Brain microvascular endothelial cell (primary cell): ENCODE measurements around the gene HOXA10.

Experiments used
- DNase-seq: peaks from one replicate; pipeline ENCODE4 v3.0.0-alpha.2; 2020
- H3K27ac ChIP-seq: fragments of 250-450 bp; sonication (Bioruptor Pico); 2 replicates; pipeline ENCODE4 v1.5.1; 2020; ENCODE audit warnings: mild to moderate bottlenecking, moderate library complexity
- H3K27me3 ChIP-seq: fragments of 250-450 bp; sonication (Bioruptor Pico); replicated peaks from 2 replicates; pipeline ENCODE4 v1.5.1; 2020; ENCODE audit warnings: mild to moderate bottlenecking
- H3K36me3 ChIP-seq: fragments of 250-450 bp; sonication (Bioruptor Pico); replicated peaks from 2 replicates; pipeline ENCODE4 v1.5.1; 2020; ENCODE audit warnings: mild to moderate bottlenecking
- H3K4me3 ChIP-seq: 2 replicates; pipeline ENCODE4 v1.5.1; 2011; ENCODE audit warnings: low read depth, mild to moderate bottlenecking, control low read depth, low read length, moderate library complexity
- CTCF ChIP-seq: IDR thresholded peaks from 2 replicates; pipeline ENCODE4 v1.5.1; 2011; ENCODE audit warnings: low read depth, mild to moderate bottlenecking, moderate library complexity, low read length, control low read depth, inconsistent platforms; ENCODE audit errors: missing control alignments
- in situ Hi-C: cut with HindIII; loops from 2 replicates; pipeline ENCODE4 v1.10.0; 2017; ENCODE audit warnings: low sequenced_read_pairs, low pct_ligation_motif_present

HOXA10 gene

GRCh38 chr7:27153526-27153925 lies 20.6 kb downstream of the HOXA10 start:
- Histone ChIP-seq H3K27me3 (peaks cover 96% of the 10 kb centered on the region), H3K27ac (no peak overlapping the region), H3K4me3 (no peak overlapping the region), H3K36me3 (no peaks in the 10 kb centered on the region)
- in situ Hi-C loops, result no loop called here
- no peak for DNase-seq
- TF ChIP-seq CTCF, result no peak

- Histone ChIP-seq H3K27me3 (peaks cover 96% of the 10 kb centered on the region), H3K4me3 (no peak overlapping the region), H3K27ac (no peak overlapping the region), H3K36me3 (no peaks in the 10 kb centered on the region)
- no peak for DNase-seq
- in situ Hi-C loops, result no loop called here
- TF ChIP-seq CTCF, result no peak
Observed at GRCh38 chr7:27152816-27153442, 21.2 kb downstream of the HOXA10 start.

GRCh38 chr7:27151931-27152815 lies 21.9 kb downstream of the HOXA10 start, which contains the start of gene HOXA3:
Gene HOXA3, minus strand, starts transcription at chr7:27152583. Its CDS starts 41,943 bp downstream, at chr7:27110640.
- H3K27me3 ChIP-seq, result peaks cover 95% of the 10 kb centered on the region
- no peak for DNase-seq
- H3K27ac ChIP-seq, result no peak within 1 kb of the TSS
- in situ Hi-C loops, result no loop called here
- TF ChIP-seq CTCF, result no peak
- H3K4me3 ChIP-seq, result no peak within 1 kb of the TSS
- no peaks in the 10 kb centered on the region for H3K36me3 ChIP-seq

- no peak for DNase-seq
- H3K27me3 ChIP-seq, result peaks cover 95% of the 10 kb centered on the region
Observed at GRCh38 chr7:27151341-27151930, 22.7 kb downstream of the HOXA10 start.

More at GRCh38 chr7:27151341-27151930, 22.7 kb downstream of the HOXA10 start:
- in situ Hi-C loops, result no loop called here
- Histone ChIP-seq H3K4me3 (no peak overlapping the region), H3K27ac (no peak overlapping the region), H3K36me3 (no peaks in the 10 kb centered on the region)
- TF ChIP-seq CTCF, result no peak
